GM21360 (cell line): ENCODE measurements around the gene CCDC85A.
A peak's percentile ranks its signal among the peaks of the same experiment; 100 is the strongest.
"Not testable (repeated sequence)": the region's sequence is repeated elsewhere in the genome, so short reads cannot be mapped to it uniquely, and the experiment has no call there.

Experiments
- ATAC-seq: cut with Tn5 transposase; IDR thresholded peaks from one replicate; pipeline ENCODE4 v1.9.1; 2021; ENCODE audit warnings: mild to moderate bottlenecking, moderate library complexity; ENCODE audit not compliant: unreplicated experiment

The CCDC85A gene

GRCh38 chr2:56183643-56184499, at the start of gene CCDC85A:
Gene CCDC85A (plus strand): TSS chr2:56183990. CDS start chr2:56184625, 635 bp downstream.
- ATAC-seq = peak; percentile 96

GRCh38 chr2:56134861-56135260, 48.9 kb upstream of the CCDC85A start:
- ATAC-seq = no peak

- not testable (repeated sequence) for ATAC-seq
Measured at GRCh38 chr2:56142497-56143061, 41.2 kb upstream of the CCDC85A start.

- ATAC-seq = no peak
Measured at GRCh38 chr2:56147907-56148306, 35.9 kb upstream of the CCDC85A start.

GRCh38 chr2:56148825-56149224, 35.0 kb upstream of the CCDC85A start:
- ATAC-seq = no peak

- no peak for ATAC-seq
Measured at GRCh38 chr2:56151841-56152240, 31.9 kb upstream of the CCDC85A start.

GRCh38 chr2:56155188-56155587, 28.6 kb upstream of the CCDC85A start:
- ATAC-seq = no peak

- not testable (repeated sequence) for ATAC-seq
Measured at GRCh38 chr2:56159875-56160274, 23.9 kb upstream of the CCDC85A start.

- ATAC-seq = no peak
Measured at GRCh38 chr2:56167616-56168562, 15.9 kb upstream of the CCDC85A start.

- ATAC-seq = no peak
Measured at GRCh38 chr2:56169521-56169920, 14.3 kb upstream of the CCDC85A start.

- ATAC-seq = no peak
Measured at GRCh38 chr2:56170504-56170903, 13.3 kb upstream of the CCDC85A start.

GRCh38 chr2:56170988-56171387, 12.8 kb upstream of the CCDC85A start:
- ATAC-seq = no peak

- ATAC-seq = no peak
Measured at GRCh38 chr2:56175779-56176178, 8.0 kb upstream of the CCDC85A start.

- peak; percentile 89 for ATAC-seq
Measured at GRCh38 chr2:56177420-56178220, 6.2 kb upstream of the CCDC85A start.

GRCh38 chr2:56179931-56180330, 3.9 kb upstream of the CCDC85A start:
- ATAC-seq = no peak

GRCh38 chr2:56182420-56182819, 1.4 kb upstream of the CCDC85A start:
- ATAC-seq = no peak

- peak; percentile 18 for ATAC-seq
Measured at GRCh38 chr2:56184500-56185011, 766 bp downstream of the CCDC85A start.

GRCh38 chr2:56185101-56185581, 1.4 kb downstream of the CCDC85A start:
- ATAC-seq = no peak

- no peak for ATAC-seq
Measured at GRCh38 chr2:56185582-56186046, 1.8 kb downstream of the CCDC85A start.

GRCh38 chr2:56191617-56192016, 7.8 kb downstream of the CCDC85A start:
- no peak for ATAC-seq
